ENCODE data around the gene PCSK1N. TPM values are rescaled to one million over a fixed set of nuclear protein-coding genes. Genes with fewer than 3 reads are reported as not detected.

Gene PCSK1N
- total and polyA plus RNA-seq, 9 of the 15 experiments (the other 6 are each of a cell fraction or from before 2014, with no cell fraction given) = 0.07 to 0.55 (median 0.54) TPM; not detected in 6

DNA sequence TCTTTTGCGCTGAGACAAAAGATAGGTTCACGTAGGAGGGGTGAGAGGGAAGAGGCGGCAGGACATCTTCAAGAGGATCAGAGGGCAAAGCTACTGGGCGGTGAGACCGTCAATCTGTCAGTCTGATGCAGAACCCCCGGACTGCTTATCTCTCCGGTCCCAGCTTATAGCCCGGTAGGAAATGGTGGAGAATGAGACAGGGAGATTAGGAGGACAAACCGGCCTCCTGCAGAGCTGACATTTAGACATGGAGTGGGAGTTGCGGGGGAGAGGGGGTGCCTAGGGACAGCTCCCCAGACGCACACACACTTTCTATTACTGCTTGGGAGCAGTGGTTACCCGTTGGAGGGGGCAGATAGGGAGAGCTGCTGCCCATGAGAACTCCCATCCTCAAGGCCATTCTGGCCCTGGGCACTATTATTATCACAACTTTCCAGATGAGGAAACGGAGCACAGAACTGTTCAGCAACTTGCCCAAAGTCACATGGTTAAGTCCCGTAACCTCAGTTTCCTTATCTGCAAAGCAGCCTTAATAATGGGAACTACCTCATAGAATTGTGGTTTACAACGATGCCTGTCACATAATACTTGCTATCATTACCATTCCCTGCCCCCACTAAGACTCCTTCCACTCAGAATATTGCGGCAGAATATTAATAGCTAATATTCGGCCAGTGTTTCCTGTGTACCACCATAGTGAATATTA lies 34.7 kb downstream of the PCSK1N start (continued):
- no peak for TF ChIP-seq PCBP1 (IDR thresholded peaks at IDR 0.05; ENCODE audit: low read depth, low read length, poor library complexity, severe bottlenecking)
- no peak for TF ChIP-seq GTF3C2 (IDR thresholded peaks at IDR 0.05; ENCODE audit: borderline replicate concordance, extremely low read depth, insufficient read length)
- TF ChIP-seq RFX5 (IDR thresholded peaks at IDR 0.05; ENCODE audit: low read depth, low read length) = no peak
- TF ChIP-seq KAT7 (CRISPR knock-in tag; IDR thresholded peaks at IDR 0.05; ENCODE audit: borderline replicate concordance) = no peak
- peak; percentile 22 for TF ChIP-seq ATF7 (IDR thresholded peaks at IDR 0.05)
- no peak for TF ChIP-seq GATAD2B (IDR thresholded peaks at IDR 0.05; ENCODE audit: borderline replicate concordance)
- TF ChIP-seq ZNF445 (CRISPR knock-in tag; IDR thresholded peaks at IDR 0.05; ENCODE audit: low read depth) = no peak
- TF ChIP-seq CTBP1 (IDR thresholded peaks at IDR 0.05; ENCODE audit: borderline replicate concordance) = peak; percentile 89
- 0 out of 2 replicates have a peak, but pooled peaks have one; percentile 57 for TF ChIP-seq ZBTB17 (CRISPR knock-in tag; IDR thresholded peaks at IDR 0.05)
- peak; percentile 98 for TF ChIP-seq TAL1 (IDR thresholded peaks at IDR 0.05)
- TF ChIP-seq UBTF (IDR thresholded peaks at IDR 0.05; ENCODE audit: borderline replicate concordance in 1 of 2, low read depth in 2 of 2, low read length in 2 of 2) = peak in 1 of 2 experiments; percentile 35; a peak in 1 of 4 replicates
- TF ChIP-seq PPARD (CRISPR knock-in tag; IDR thresholded peaks at IDR 0.05) = no peak
- 0 out of 2 replicates have a peak, but pooled peaks have one; percentile 32 for TF ChIP-seq PHF21A (IDR thresholded peaks at IDR 0.05; ENCODE audit: borderline replicate concordance, low read depth)
- TF ChIP-seq TAF15 (IDR thresholded peaks at IDR 0.05; ENCODE audit: low read depth, low read length) = no peak
- no peak for TF ChIP-seq ZNF75A (CRISPR knock-in tag; IDR thresholded peaks at IDR 0.05)

Data from K562 (cell line).